ENCODE data around the gene LRP2BP. TPM values are rescaled to one million over a fixed set of nuclear protein-coding genes. Genes with fewer than 3 reads are reported as not detected.
"Not testable (repeated sequence)": the region's sequence is repeated elsewhere in the genome, so short reads cannot be mapped to it uniquely, and the experiment has no call there.

The LRP2BP gene
- total RNA-seq, 1 experiment from 2014 or later: 0.33 TPM

- peaks cover 24% of the 10 kb centered on the region for H3K9me3 Mint-ChIP-seq
- H3K27ac Mint-ChIP-seq: no peak overlapping the region
- no peak overlapping the region for H3K4me3 Mint-ChIP-seq
- POLR2A ChIA-PET: no interaction called here
- TF ChIP-seq ZNF512 (CRISPR knock-in tag; IDR thresholded peaks at IDR 0.05; ENCODE audit: borderline replicate concordance) (no peak), ZNF219 (CRISPR knock-in tag; IDR thresholded peaks at IDR 0.05; ENCODE audit: borderline replicate concordance) (no peak), AFF4 (CRISPR knock-in tag; IDR thresholded peaks at IDR 0.05; ENCODE audit: borderline replicate concordance) (no peak), ATF6 (CRISPR knock-in tag; IDR thresholded peaks at IDR 0.05) (no peak), NR2C2 (CRISPR knock-in tag; IDR thresholded peaks at IDR 0.05) (no peak), FOXJ3 (CRISPR knock-in tag; IDR thresholded peaks at IDR 0.05; ENCODE audit: borderline replicate concordance) (no peak), PRDM15 (CRISPR knock-in tag; IDR thresholded peaks at IDR 0.05) (no peak), IRF2 (CRISPR knock-in tag; IDR thresholded peaks at IDR 0.05; ENCODE audit: borderline replicate concordance, low read depth) (no peak), ATF2 (CRISPR knock-in tag; IDR thresholded peaks at IDR 0.05; ENCODE audit: borderline replicate concordance, low read depth) (no peak), HMGXB4 (CRISPR knock-in tag; IDR thresholded peaks at IDR 0.05) (no peak), GTF2I (CRISPR knock-in tag; conservative IDR thresholded peaks at IDR 0.05) (no peak), ZMAT4 (CRISPR knock-in tag; IDR thresholded peaks at IDR 0.05) (no peak), ESRRA (CRISPR knock-in tag; IDR thresholded peaks at IDR 0.05; ENCODE audit: borderline replicate concordance) (no peak), ARID4B (CRISPR knock-in tag; IDR thresholded peaks at IDR 0.05; ENCODE audit: borderline replicate concordance) (no peak)
- DNase-seq (ENCODE audit: low spot score) (no peak), ATAC-seq (no peak)
- peaks cover 32% of the 10 kb centered on the region for H3K4me1 Mint-ChIP-seq
- H3K27me3 Mint-ChIP-seq (ENCODE audit: low read depth): no peaks in the 10 kb centered on the region; the same call in 1 of the 2 replicates
- CTCF ChIA-PET: no interaction called here
- peaks cover 54% of the 10 kb centered on the region for H3K36me3 Mint-ChIP-seq
These were observed 77.8 kb downstream of the LRP2BP start for GRCh38 chr4:185317880-185318279.

- H3K27me3 Mint-ChIP-seq (ENCODE audit: low read depth); H3K4me3 Mint-ChIP-seq; DNase-seq (ENCODE audit: low spot score); ATAC-seq; CTCF ChIA-PET; POLR2A ChIA-PET: not testable (repeated sequence)
- H3K9me3 Mint-ChIP-seq: peaks cover 20% of the 10 kb centered on the region
- peaks cover 49% of the 10 kb centered on the region for H3K36me3 Mint-ChIP-seq
- H3K4me1 Mint-ChIP-seq: peaks cover 32% of the 10 kb centered on the region
- peak overlapping the region; percentile 89 for H3K27ac Mint-ChIP-seq
These were observed 78.3 kb downstream of the LRP2BP start for GRCh38 chr4:185317462-185317861.

Data from WTC11 (cell line).